RWPE2 (cell line): Measurements from ENCODE around the gene CEP85L.

Source experiments
- ATAC-seq: fragments of 200-7000 bp; cut with Tn5 transposase; 3 replicates; pipeline ENCODE4 v1.9.1; 2021; ENCODE audit warnings: low read depth
- DNase-seq: peaks from one replicate; pipeline ENCODE4 v3.0.0-alpha.2; 2020; ENCODE audit warnings: low spot score
- H3K27ac ChIP-seq: fragments of 450-650 bp; 2 replicates; pipeline ENCODE4 v1.5.1; 2017; ENCODE audit warnings: mild to moderate bottlenecking; ENCODE audit not compliant: poor library complexity, severe bottlenecking
- H3K27me3 ChIP-seq: fragments of 250-450 bp; sonication (Bioruptor Pico); 2 replicates; pipeline ENCODE4 v1.5.1; 2021; ENCODE audit warnings: mild to moderate bottlenecking, moderate library complexity; ENCODE audit not compliant: insufficient read depth, poor library complexity, severe bottlenecking
- H3K36me3 ChIP-seq: fragments of 250-450 bp; sonication (Bioruptor Pico); 2 replicates; pipeline ENCODE4 v1.5.1; 2020; ENCODE audit warnings: low read depth, mild to moderate bottlenecking, moderate library complexity
- H3K4me1 ChIP-seq: fragments of 250-450 bp; sonication (Bioruptor Pico); 2 replicates; pipeline ENCODE4 v1.5.1; 2021; ENCODE audit warnings: mild to moderate bottlenecking, moderate library complexity; ENCODE audit not compliant: insufficient read depth, poor library complexity, severe bottlenecking
- H3K4me3 ChIP-seq: fragments of 250-450 bp; sonication (Bioruptor Pico); 2 replicates; pipeline ENCODE4 v1.5.1; 2021; ENCODE audit warnings: mild to moderate bottlenecking, moderate library complexity; ENCODE audit not compliant: severe bottlenecking
- H3K9me3 ChIP-seq: fragments of 250-450 bp; sonication (Bioruptor Pico); 2 replicates; pipeline ENCODE4 v1.5.1; 2021; ENCODE audit warnings: mild to moderate bottlenecking, moderate library complexity; ENCODE audit not compliant: severe bottlenecking
- TF ChIP-seq, protein P1 (sequence below): fragments of 450-650 bp; IDR thresholded peaks from one replicate; pipeline ENCODE4 v1.5.1; 2017; ENCODE audit warnings: mild to moderate bottlenecking, moderate library complexity; ENCODE audit not compliant: poor library complexity, severe bottlenecking

The CEP85L gene

DNA sequence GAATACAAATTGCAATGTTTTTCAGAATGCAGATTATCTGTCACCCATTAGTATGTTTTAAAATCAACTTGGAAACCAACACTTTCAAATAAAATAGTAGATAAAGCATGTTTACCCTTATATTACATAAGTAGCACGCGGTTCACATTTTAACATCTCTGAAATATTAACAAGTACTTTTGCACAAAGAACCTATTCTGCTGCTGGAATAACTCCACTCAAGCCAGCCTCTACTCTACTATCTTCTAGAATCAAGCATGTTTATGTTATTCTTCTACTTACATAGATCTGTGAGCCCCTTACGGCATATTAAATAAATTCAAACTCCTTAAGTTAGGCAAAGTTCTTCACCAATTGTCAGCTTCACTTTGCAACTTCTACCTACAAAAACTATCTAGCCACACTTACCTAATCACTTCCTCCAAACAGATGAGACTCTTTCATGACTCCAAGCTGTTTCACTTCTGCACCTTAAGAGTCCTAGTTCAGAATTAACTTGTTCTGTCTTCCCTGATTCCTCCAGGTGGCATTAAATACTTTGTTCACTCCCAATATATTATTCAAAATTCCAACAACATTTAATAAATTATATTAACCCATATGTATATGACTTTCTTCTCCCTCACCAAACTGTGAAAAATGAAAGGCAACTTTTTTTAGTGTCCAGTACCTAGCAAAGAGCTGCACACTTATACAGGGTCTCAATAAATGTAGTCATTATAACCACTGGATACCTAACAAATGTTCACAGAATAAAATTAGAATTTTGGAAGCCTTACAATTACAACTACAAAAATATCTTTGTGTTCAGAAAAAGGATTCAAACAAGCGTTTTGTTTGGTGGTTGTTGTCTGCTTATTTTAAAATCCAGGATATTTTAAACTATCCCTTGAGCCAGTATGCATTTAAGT is 12.1 kb downstream of the CEP85L start:
- ATAC-seq (no peak), DNase-seq (no peak)
- Histone ChIP-seq H3K4me1 (no peaks in the 10 kb centered on the region), H3K36me3 (no peaks in the 10 kb centered on the region), H3K9me3 (no peaks in the 10 kb centered on the region), H3K27me3 (no peaks in the 10 kb centered on the region), H3K4me3 (no peak overlapping the region), H3K27ac (no peak overlapping the region)
- TF ChIP-seq, protein P1, sequence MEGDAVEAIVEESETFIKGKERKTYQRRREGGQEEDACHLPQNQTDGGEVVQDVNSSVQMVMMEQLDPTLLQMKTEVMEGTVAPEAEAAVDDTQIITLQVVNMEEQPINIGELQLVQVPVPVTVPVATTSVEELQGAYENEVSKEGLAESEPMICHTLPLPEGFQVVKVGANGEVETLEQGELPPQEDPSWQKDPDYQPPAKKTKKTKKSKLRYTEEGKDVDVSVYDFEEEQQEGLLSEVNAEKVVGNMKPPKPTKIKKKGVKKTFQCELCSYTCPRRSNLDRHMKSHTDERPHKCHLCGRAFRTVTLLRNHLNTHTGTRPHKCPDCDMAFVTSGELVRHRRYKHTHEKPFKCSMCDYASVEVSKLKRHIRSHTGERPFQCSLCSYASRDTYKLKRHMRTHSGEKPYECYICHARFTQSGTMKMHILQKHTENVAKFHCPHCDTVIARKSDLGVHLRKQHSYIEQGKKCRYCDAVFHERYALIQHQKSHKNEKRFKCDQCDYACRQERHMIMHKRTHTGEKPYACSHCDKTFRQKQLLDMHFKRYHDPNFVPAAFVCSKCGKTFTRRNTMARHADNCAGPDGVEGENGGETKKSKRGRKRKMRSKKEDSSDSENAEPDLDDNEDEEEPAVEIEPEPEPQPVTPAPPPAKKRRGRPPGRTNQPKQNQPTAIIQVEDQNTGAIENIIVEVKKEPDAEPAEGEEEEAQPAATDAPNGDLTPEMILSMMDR, result no peak

DNA sequence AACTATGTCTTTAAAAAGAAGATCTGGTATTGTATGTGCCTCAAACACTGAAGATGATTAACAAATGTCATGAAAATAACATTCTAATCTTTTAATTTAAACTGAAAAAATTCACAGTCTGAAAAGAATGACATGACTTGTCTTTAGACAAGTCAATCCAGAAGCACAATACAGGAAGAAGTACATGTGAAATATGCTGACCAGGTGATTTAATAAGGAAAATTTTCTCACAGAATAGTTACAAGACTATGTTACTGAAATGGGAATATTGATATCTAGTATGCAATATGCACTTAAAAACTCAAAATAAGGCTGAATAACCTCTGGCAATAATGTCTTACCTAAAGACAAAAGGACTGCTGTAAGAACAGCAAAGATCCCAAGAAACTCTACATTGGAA is 13.1 kb downstream of the CEP85L start:
- no peaks in the 10 kb centered on the region for H3K27me3 ChIP-seq
- ATAC-seq, result no peak
- H3K36me3 ChIP-seq, result no peaks in the 10 kb centered on the region
- no peaks in the 10 kb centered on the region for H3K9me3 ChIP-seq
- TF ChIP-seq, protein P1, result no peak
- no peak overlapping the region for H3K27ac ChIP-seq
- H3K4me1 ChIP-seq, result no peaks in the 10 kb centered on the region
- no peak for DNase-seq
- no peak overlapping the region for H3K4me3 ChIP-seq

DNA sequence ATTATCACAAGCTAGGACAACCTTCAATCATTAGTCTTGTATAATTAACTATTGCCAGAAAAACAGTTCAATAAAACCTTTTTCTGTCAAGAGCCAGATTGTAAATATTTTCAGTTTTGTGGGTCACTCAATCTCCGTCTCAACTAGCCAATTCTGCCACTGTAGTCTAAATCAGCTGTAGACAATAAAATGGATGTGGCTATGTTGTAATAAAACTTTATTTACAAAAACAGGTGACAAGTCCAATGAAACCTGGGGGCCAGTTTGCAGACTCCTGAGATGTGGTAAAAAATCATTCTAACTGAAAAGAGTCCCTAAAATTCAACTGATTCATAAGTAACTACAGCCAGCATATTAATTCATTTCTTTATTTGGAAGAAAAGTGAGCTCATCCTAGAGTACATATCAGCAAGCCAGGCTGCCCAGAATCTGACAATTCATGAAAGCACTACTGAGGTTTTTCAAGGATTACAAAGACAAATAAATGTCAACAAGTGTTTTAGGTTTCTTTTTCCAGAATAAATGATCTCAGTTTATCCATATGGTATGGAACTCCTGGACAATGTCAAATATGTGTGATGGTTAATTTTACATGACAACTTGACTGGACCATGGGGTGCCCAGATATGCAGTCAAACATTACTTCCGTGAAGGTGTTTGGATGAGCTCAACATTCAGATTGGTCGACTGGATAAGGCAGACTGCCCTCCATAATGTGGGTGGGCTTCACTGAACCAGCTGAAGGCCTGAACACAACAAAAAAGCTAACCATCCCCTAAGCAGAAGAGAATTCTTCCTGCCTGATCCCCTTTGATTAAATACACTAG is 15.3 kb downstream of the CEP85L start:
- DNase-seq, result no peak

DNA sequence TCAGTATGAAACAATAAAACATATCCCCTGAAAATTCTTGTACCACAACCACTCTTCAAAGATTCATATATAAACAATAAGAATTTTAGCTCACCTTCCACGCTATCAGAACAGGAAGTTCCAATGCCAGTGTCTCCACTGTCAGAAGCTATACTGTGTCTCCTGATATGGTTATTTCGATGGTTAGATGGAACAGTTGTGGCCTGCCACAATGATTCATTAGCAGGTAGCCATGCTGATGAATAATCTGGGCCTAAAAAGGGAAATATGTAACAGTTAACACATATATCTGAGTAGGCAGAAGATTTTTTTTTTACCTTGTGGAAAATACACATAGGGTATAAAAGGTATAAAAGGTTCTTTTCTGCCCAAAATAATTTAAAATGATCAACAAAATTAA is 19.0 kb downstream of the CEP85L start:
- no peaks in the 10 kb centered on the region for H3K4me1 ChIP-seq
- TF ChIP-seq, protein P1, result no peak
- no peaks in the 10 kb centered on the region for H3K27me3 ChIP-seq
- no peak overlapping the region for H3K27ac ChIP-seq
- H3K4me3 ChIP-seq, result no peak overlapping the region
- ATAC-seq (peak; percentile 58; the same call in 1 of the 3 replicates), DNase-seq (no peak)
- no peaks in the 10 kb centered on the region for H3K9me3 ChIP-seq
- H3K36me3 ChIP-seq, result no peaks in the 10 kb centered on the region

More for the DNA sequence above, 15.3 kb downstream of the CEP85L start:
- ATAC-seq, result no peak
- no peak overlapping the region for H3K4me3 ChIP-seq
- H3K27ac ChIP-seq, result no peak overlapping the region
- no peaks in the 10 kb centered on the region for H3K36me3 ChIP-seq
- TF ChIP-seq, protein P1, result no peak
- H3K9me3 ChIP-seq, result no peaks in the 10 kb centered on the region
- H3K27me3 ChIP-seq, result no peaks in the 10 kb centered on the region
- H3K4me1 ChIP-seq, result no peaks in the 10 kb centered on the region
